Measurements from ENCODE around the gene ABHD12. TPM values are rescaled to one million over a fixed set of nuclear protein-coding genes. Genes with fewer than 3 reads are reported as not detected.

The ABHD12 gene
- polyA plus RNA-seq, 1 donor (not counting 4 experiments of a cell fraction or from before 2014, with no cell fraction given): 11.2 TPM

- Histone ChIP-seq H3K4me3 (ENCODE audit: control insufficient read depth in 2 of 3, extremely low read depth in 1 of 3, insufficient read depth in 2 of 3, low read depth in 1 of 3, low read length in 3 of 3) (no peak overlapping the region), H3K79me2 (ENCODE audit: control insufficient read depth, insufficient read depth, low read length) (no peaks in the 10 kb centered on the region), H3K27ac (ENCODE audit: control insufficient read depth, insufficient read depth, low read length) (peak overlapping the region; percentile 15), H3K9me1 (ENCODE audit: control insufficient read depth, extremely low read depth, insufficient read depth, low read length) (no peaks in the 10 kb centered on the region), H3K36me3 (ENCODE audit: control insufficient read depth in 2 of 2, extremely low read depth in 1 of 2, insufficient read depth in 2 of 2, low read length in 2 of 2) (no peaks in the 10 kb centered on the region), H4K20me1 (ENCODE audit: control insufficient read depth, extremely low read depth, insufficient read depth, low read length) (no peaks in the 10 kb centered on the region), H3K27me3 (ENCODE audit: control insufficient read depth, extremely low read depth, insufficient read depth, low read length) (no peaks in the 10 kb centered on the region), H3K9ac (ENCODE audit: control insufficient read depth, extremely low read depth, insufficient read depth, low read length) (no peak overlapping the region), H3K9me3 (ENCODE audit: control insufficient read depth, low read depth, low read length) (no peaks in the 10 kb centered on the region), H2AFZ (ENCODE audit: control insufficient read depth, low read length) (peak overlapping the region; percentile 16), H3K4me2 (ENCODE audit: control insufficient read depth, extremely low read depth, insufficient read depth, low read depth, low read length) (peak overlapping the region; percentile 22), H3K4me1 (ENCODE audit: control insufficient read depth, extremely low read depth, insufficient read depth, low read length) (peaks cover 22% of the 10 kb centered on the region)
- peak; percentile 20 for FAIRE-seq
- DNase-seq (ENCODE audit: low read depth, low spot score): no peak
- TF ChIP-seq, protein P1, sequence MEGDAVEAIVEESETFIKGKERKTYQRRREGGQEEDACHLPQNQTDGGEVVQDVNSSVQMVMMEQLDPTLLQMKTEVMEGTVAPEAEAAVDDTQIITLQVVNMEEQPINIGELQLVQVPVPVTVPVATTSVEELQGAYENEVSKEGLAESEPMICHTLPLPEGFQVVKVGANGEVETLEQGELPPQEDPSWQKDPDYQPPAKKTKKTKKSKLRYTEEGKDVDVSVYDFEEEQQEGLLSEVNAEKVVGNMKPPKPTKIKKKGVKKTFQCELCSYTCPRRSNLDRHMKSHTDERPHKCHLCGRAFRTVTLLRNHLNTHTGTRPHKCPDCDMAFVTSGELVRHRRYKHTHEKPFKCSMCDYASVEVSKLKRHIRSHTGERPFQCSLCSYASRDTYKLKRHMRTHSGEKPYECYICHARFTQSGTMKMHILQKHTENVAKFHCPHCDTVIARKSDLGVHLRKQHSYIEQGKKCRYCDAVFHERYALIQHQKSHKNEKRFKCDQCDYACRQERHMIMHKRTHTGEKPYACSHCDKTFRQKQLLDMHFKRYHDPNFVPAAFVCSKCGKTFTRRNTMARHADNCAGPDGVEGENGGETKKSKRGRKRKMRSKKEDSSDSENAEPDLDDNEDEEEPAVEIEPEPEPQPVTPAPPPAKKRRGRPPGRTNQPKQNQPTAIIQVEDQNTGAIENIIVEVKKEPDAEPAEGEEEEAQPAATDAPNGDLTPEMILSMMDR (optimal IDR thresholded peaks at IDR 0.05 in 1 of 3, IDR thresholded peaks at IDR 0.05 in 1 of 3, conservative IDR thresholded peaks at IDR 0.05 in 1 of 3; ENCODE audit: extremely low read depth in 1 of 3, insufficient read depth in 2 of 3, low read length in 3 of 3): peak in 2 of 3 experiments; percentile 6 to 7
- no peak for TF ChIP-seq EZH2 (IDR thresholded peaks at IDR 0.05; ENCODE audit: low read length)
- dilution Hi-C loops (cut with MboI; ENCODE audit: extremely low pct_ligation_motif_present, low sequenced_read_pairs): no loop called here
Measured at GRCh38 chr20:25353747-25354705, 36.6 kb downstream of the ABHD12 start.

DNA sequence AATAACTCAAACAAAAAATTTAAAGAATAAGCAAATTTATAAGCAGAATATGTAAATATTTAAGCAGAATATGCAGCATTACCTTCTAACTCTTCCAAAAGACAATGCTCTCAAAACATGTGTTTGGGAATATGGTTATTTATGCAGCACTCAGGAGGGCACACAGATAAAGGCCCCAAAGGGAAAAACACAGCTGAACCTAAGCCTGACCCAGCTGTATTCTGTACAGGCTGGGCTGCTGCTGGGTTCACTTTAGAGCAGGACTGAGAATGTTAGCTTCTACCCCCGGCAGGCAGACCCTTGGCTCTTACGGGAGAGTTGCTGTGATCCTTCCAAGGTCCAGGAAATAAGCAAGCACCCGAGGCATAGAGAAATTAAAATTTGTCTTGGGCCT lies 37.3 kb downstream of the ABHD12 start:
- DNase-seq (ENCODE audit: low read depth, low spot score) (no peak), FAIRE-seq (no peak)
- Histone ChIP-seq H3K9ac (ENCODE audit: control insufficient read depth, extremely low read depth, insufficient read depth, low read length) (no peak overlapping the region), H3K9me3 (ENCODE audit: control insufficient read depth, low read depth, low read length) (no peaks in the 10 kb centered on the region), H2AFZ (ENCODE audit: control insufficient read depth, low read length) (no peak overlapping the region), H3K79me2 (ENCODE audit: control insufficient read depth, insufficient read depth, low read length) (no peaks in the 10 kb centered on the region), H3K27me3 (ENCODE audit: control insufficient read depth, extremely low read depth, insufficient read depth, low read length) (no peaks in the 10 kb centered on the region), H3K4me1 (ENCODE audit: control insufficient read depth, extremely low read depth, insufficient read depth, low read length) (peaks cover 22% of the 10 kb centered on the region), H3K4me2 (ENCODE audit: control insufficient read depth, extremely low read depth, insufficient read depth, low read depth, low read length) (peak overlapping the region; percentile 22), H3K36me3 (ENCODE audit: control insufficient read depth in 2 of 2, extremely low read depth in 1 of 2, insufficient read depth in 2 of 2, low read length in 2 of 2) (no peaks in the 10 kb centered on the region), H3K9me1 (ENCODE audit: control insufficient read depth, extremely low read depth, insufficient read depth, low read length) (no peaks in the 10 kb centered on the region), H4K20me1 (ENCODE audit: control insufficient read depth, extremely low read depth, insufficient read depth, low read length) (no peaks in the 10 kb centered on the region), H3K27ac (ENCODE audit: control insufficient read depth, insufficient read depth, low read length) (peak overlapping the region; percentile 46), H3K4me3 (ENCODE audit: control insufficient read depth in 2 of 3, extremely low read depth in 1 of 3, insufficient read depth in 2 of 3, low read depth in 1 of 3, low read length in 3 of 3) (no peak overlapping the region)
- TF ChIP-seq, protein P1 (optimal IDR thresholded peaks at IDR 0.05 in 1 of 3, IDR thresholded peaks at IDR 0.05 in 1 of 3, conservative IDR thresholded peaks at IDR 0.05 in 1 of 3; ENCODE audit: extremely low read depth in 1 of 3, insufficient read depth in 2 of 3, low read length in 3 of 3): no peak
- TF ChIP-seq EZH2 (IDR thresholded peaks at IDR 0.05; ENCODE audit: low read length): no peak
- dilution Hi-C loops (cut with MboI; ENCODE audit: extremely low pct_ligation_motif_present, low sequenced_read_pairs): no loop called here

All from keratinocyte (primary cell).